Fibroblast of skin of abdomen (primary cell): ENCODE results near the gene CHD3. TPM values are rescaled to one million over a fixed set of nuclear protein-coding genes. Genes with fewer than 3 reads are reported as not detected.

ENCODE experiments used
- DNase-seq: peaks from one replicate; pipeline ENCODE4 v3.0.0-alpha.2; 2013
- polyA plus RNA-seq, 2 experiments: library from polyadenylated mRNA; unstranded; fragments of 120-200 nt; gene quantifications; one replicate each; pipeline ENCODE4 v1.2.1, GENCODE V29; 2013; ENCODE audit not compliant: insufficient read length in 2 of 2

Gene CHD3
- 224 TPM for polyA plus RNA-seq (2013, experiment 1 of 2; ENCODE audit: insufficient read length)
- polyA plus RNA-seq (2013, experiment 2 of 2; ENCODE audit: insufficient read length) = 216 TPM

- DNase-seq = peak; percentile 20
Observed at GRCh38 chr17:7888184-7888920, at the start of gene CHD3. TSS of gene CHD3 (plus strand) at chr17:7888789. CDS start at chr17:7889001, 212 bp downstream.

GRCh38 chr17:7839190-7839875 is 49.3 kb upstream of the CHD3 start:
- DNase-seq = no peak

- DNase-seq = peak; percentile 66
Observed at GRCh38 chr17:7839876-7840261, 48.7 kb upstream of the CHD3 start.

- no peak for DNase-seq
Observed at GRCh38 chr17:7840441-7840840, 48.1 kb upstream of the CHD3 start.

GRCh38 chr17:7840875-7841274 is 47.7 kb upstream of the CHD3 start:
- no peak for DNase-seq

- DNase-seq = peak; percentile 94
Observed at GRCh38 chr17:7841396-7841914, 47.1 kb upstream of the CHD3 start.

GRCh38 chr17:7841915-7842379 is 46.6 kb upstream of the CHD3 start:
- peak; percentile 90 for DNase-seq

- peak; percentile 95 for DNase-seq
Observed at GRCh38 chr17:7842380-7843256, 46.0 kb upstream of the CHD3 start.

DNA sequence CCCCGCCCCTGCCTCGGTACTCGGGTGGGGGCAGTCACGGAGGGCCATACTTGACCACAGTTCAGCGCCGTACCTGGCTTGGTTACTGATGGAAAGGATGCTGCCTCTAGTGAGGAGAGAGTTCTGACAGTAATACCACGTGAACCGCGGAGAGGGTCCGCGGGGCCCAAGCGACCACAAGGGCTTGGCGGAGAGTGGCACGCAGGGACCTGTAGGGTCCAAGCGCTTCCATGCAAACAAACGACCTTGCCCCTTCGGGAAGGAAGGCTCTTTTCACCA is 45.4 kb upstream of the CHD3 start:
- no peak for DNase-seq

DNA sequence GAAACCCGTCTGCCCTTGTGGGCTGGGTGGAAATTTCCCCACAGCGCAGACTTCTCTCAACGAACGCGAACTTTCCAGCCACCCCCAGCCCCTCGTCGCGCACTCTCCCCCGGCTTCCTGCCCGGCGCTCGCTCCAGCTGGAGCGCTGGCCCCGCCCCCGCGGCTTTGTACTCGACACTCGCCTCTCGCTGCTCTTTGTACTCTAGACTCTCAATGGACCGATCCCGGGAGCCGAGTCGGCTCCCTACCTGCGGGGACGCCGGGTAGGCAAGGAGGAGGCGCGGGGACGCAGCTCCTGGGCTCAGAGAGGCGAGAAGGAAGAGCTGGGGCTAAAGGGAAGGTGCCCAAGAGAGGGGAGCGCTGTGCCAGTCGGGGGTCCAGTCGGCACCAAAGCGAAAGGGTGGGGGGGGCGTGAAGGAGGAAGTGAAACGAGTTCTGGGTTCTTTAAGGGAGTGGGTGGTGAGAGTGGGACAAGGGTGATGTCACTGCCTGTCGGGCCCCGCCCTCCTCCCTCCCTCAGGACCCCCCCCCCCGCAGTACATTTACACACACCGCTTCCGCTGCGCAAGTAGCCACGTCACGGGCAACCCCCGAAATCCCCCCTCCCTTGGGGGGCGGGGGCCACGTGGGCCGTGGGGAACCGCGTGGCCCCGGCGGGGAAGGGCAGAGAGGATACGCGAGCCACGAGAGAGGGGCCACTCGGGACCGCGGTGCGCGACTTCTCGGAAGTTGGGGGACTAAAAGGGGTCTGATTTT is 44.9 kb upstream of the CHD3 start:
- DNase-seq = peak; percentile 80

- peak; percentile 92 for DNase-seq
Observed at GRCh38 chr17:7844292-7845154, 44.1 kb upstream of the CHD3 start.

DNA sequence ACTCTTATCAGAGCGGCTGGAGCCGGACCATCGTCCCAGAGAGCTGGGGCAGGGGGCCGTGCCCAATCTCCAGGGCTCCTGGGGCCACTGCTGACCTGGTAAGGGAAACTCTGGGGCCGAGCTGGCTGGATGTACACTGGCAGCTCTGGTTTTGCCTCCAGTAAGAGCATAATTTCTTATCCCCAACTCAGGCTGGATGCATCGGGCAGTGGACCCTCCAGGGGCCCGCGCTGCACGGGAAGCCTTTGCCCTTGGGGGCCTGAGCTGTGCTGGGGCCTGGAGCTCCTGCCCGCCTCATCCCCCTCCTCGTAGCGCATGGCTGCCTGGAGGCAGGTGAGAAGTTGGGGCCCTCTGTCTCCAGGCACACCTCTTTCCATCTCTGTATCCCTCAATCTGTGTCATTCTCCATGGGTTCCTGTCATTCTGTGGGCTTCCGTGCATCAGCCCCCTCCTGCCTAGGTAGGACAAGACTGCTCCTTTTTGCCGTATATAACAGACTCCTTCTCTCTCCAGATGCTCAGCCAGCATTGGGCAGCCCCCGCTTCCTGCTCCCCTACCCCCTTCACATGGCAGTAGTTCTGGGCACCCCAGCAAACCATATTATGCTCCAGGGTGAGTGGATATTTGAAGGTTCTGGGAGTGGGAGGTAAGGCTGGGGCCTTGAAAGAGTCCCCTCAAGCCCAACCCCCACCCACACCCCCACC is 43.1 kb upstream of the CHD3 start:
- no peak for DNase-seq

GRCh38 chr17:7846063-7846735 is 42.4 kb upstream of the CHD3 start:
- DNase-seq = no peak

DNA sequence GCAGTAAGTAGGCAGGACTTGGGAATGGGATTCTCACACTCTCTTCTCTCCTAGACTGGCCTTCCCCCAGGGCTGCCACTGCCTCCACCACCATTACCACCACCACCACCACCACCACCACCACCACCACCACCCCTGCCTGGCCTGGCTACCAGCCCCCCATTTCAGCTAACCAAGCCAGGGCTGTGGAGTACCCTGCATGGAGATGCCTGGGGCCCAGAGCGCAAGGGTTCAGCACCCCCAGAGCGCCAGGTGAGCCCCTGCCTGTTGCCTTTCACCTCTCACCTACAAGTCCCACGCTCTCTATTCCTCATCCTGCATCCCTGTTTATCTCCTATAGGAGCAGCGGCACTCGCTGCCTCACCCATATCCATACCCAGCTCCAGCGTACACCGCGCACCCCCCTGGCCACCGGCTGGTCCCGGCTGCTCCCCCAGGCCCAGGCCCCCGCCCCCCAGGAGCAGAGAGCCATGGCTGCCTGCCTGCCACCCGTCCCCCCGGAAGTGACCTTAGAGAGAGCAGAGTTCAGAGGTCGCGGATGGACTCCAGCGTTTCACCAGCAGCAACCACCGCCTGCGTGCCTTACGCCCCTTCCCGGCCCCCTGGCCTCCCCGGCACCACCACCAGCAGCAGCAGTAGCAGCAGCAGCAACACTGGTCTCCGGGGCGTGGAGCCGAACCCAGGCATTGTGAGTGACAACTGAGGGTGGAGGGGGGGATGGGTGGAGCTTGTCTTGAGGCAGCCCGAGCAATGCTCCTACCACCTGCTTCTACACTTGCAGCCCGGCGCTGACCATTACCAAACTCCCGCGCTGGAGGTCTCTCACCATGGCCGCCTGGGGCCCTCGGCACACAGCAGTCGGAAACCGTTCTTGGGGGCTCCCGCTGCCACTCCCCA is 41.6 kb upstream of the CHD3 start:
- DNase-seq = no peak

- DNase-seq = no peak
Observed at GRCh38 chr17:7848131-7848579, 40.4 kb upstream of the CHD3 start.

- no peak for DNase-seq
Observed at GRCh38 chr17:7848739-7849129, 39.9 kb upstream of the CHD3 start.

DNA sequence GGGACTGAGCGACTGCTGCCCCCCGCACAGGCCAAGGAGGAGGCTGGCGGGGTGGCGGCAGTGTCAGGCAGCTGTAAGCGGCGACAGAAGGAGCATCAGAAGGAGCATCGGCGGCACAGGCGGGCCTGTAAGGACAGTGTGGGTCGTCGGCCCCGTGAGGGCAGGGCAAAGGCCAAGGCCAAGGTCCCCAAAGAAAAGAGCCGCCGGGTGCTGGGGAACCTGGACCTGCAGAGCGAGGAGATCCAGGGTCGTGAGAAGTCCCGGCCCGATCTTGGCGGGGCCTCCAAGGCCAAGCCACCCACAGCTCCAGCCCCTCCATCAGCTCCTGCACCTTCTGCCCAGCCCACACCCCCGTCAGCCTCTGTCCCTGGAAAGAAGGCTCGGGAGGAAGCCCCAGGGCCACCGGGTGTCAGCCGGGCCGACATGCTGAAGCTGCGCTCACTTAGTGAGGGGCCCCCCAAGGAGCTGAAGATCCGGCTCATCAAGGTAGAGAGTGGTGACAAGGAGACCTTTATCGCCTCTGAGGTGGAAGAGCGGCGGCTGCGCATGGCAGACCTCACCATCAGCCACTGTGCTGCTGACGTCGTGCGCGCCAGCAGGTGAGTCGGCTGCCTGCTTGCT is 39.3 kb upstream of the CHD3 start:
- no peak for DNase-seq
